Stomach (tissue), 9 donors: Measurements from ENCODE around the gene ECHDC3. TPM values are rescaled to one million over a fixed set of nuclear protein-coding genes. Genes with fewer than 3 reads are reported as not detected.

ENCODE experiments used
- DNase-seq, 2 donors: peaks; one replicate each; pipeline versions ENCODE4 v3.0.0 to v3.0.0-alpha.2; 2013 to 2019
- H3K27ac ChIP-seq, 5 donors: fragments of 200-600 bp in 4 of 5; sonication (generic) in 4 of 5; one replicate each; pipeline ENCODE4 v1.5.1; 2013 to 2019; ENCODE audit warnings: mild to moderate bottlenecking in 1 of 5, moderate library complexity in 1 of 5
- H3K27me3 ChIP-seq, 3 donors: fragments of 200-600 bp; sonication (generic); one replicate each; pipeline ENCODE4 v1.5.1; 2017 to 2019; ENCODE audit warnings: mixed run types in 1 of 3
- H3K36me3 ChIP-seq, 4 donors: fragments of 200-600 bp; sonication (generic); 1 replicate in 3 of 4; 2 replicates in 1 of 4; pipeline ENCODE4 v1.5.1; 2016 to 2019
- H3K4me1 ChIP-seq, 4 donors: fragments of 200-600 bp; sonication (generic); one replicate each; pipeline ENCODE4 v1.5.1; 2016 to 2019
- H3K4me3 ChIP-seq, 4 donors: fragments of 200-600 bp; sonication (generic) in 3 of 4; one replicate each; pipeline ENCODE4 v1.5.1; 2016 to 2019; ENCODE audit warnings: mild to moderate bottlenecking in 1 of 4
- H3K9me3 ChIP-seq, 4 donors: fragments of 200-600 bp; sonication (generic); one replicate each; pipeline ENCODE4 v1.5.1; 2016 to 2019
- CTCF ChIP-seq, 7 experiments: fragments of 450-650 bp in 4 of 7; fragments of 200-600 bp in 3 of 7; sonication (generic) in 3 of 7; IDR thresholded peaks; one replicate each; pipeline ENCODE4 v1.5.1; 2016 to 2019; ENCODE audit warnings: antibody characterized with exemption in 7 of 7, control low read depth in 2 of 7, mild to moderate bottlenecking in 1 of 7
- EP300 ChIP-seq: sonication (generic); formaldehyde crosslinking; IDR thresholded peaks from one replicate; pipeline ENCODE4 v1.6.1; 2017; ENCODE audit warnings: antibody characterized with exemption
- POLR2A ChIP-seq, 4 donors: fragments of 450-650 bp; IDR thresholded peaks; one replicate each; pipeline ENCODE4 v1.6.1; 2016; ENCODE audit warnings: antibody characterized with exemption in 4 of 4, control low read depth in 2 of 4, mild to moderate bottlenecking in 1 of 4, moderate library complexity in 1 of 4
- POLR2AphosphoS5 ChIP-seq, 3 donors: sonication (generic); formaldehyde crosslinking; IDR thresholded peaks; one replicate each; pipeline ENCODE4 v1.6.1; 2016; ENCODE audit warnings: antibody characterized with exemption in 3 of 3
- WGBS, 5 donors: extraction: QIAGEN DNeasy Blood & Tissue Kit in 3 of 5; methylation state at CpG; one replicate each; pipeline versions ENCODE4 v1.1.5 to v1.1.7; 2013 to 2018; 5-methylcytosine and 5-hydroxymethylcytosine counted together
- intact Hi-C: fragments of 100-400 bp; cut with DNase I; formaldehyde crosslinking; loops from one replicate; pipeline ENCODE4 v1.15.1; 2023; ENCODE audit warnings: low total_unique reads
- polyA plus RNA-seq, 3 donors: library from polyadenylated mRNA; stranded (reverse); fragments of 200-250 nt; gene quantifications; one replicate each; pipeline ENCODE4 v1.2.3, GENCODE V29; 2013
- total RNA-seq, 5 donors: library from RNA; depleted of rRNA; stranded (reverse); fragments of >200 nt; gene quantifications; one replicate each; pipeline versions ENCODE4 v1.1.0 to v1.2.3, GENCODE V29; 2014 to 2016
- donor health status: healthy with polysubstance abuse.
- donor health status: Bipolar disorder and iron deficiency.
- donor health status: healthy.

ECHDC3 gene
- total and polyA plus RNA-seq, 8 donors, result 0.58 to 70.6 (median 30.7) TPM

- Histone ChIP-seq H3K27ac (peak overlapping the region; percentile 23 to 82 (median 68)), H3K9me3 (no peaks in the 10 kb centered on the region), H3K36me3 (no peaks in the 10 kb centered on the region), H3K27me3 (peaks cover 0 to 4% (median 4%) of the 10 kb centered on the region in 3 donors), H3K4me1 (peaks cover 0 to 22% (median 8%) of the 10 kb centered on the region in 4 donors), H3K4me3 (no peak overlapping the region)
- TF ChIP-seq POLR2A (IDR thresholded peaks at IDR 0.05) (no peak), EP300 (no peak), POLR2AphosphoS5 (IDR thresholded peaks at IDR 0.05) (no peak), CTCF (IDR thresholded peaks at IDR 0.05) (no peak)
- intact Hi-C loops, result no loop called here
- 94 to 98% (median 96%) methylated on average over 4 of the region's 4 CpGs for WGBS, 5 donors
- no peak for DNase-seq
Observed at GRCh38 chr10:11716686-11717085, 25.5 kb upstream of the ECHDC3 start.

GRCh38 chr10:11719496-11720259 is 22.5 kb upstream of the ECHDC3 start:
- no peak for DNase-seq
- Histone ChIP-seq H3K27ac (no peak overlapping the region), H3K4me1 (peaks cover 0 to 10% (median 7%) of the 10 kb centered on the region in 4 donors), H3K9me3 (no peaks in the 10 kb centered on the region), H3K27me3 (no peaks in the 10 kb centered on the region), H3K36me3 (no peaks in the 10 kb centered on the region), H3K4me3 (no peak overlapping the region)
- intact Hi-C loops, result loop anchor here (5.0 kb wide), 1 partner anchor 202 kb away; no protein-coding TSS in a partner anchor
- TF ChIP-seq POLR2AphosphoS5 (IDR thresholded peaks at IDR 0.05), result no peak
- no peak for TF ChIP-seq POLR2A (IDR thresholded peaks at IDR 0.05)
- no peak for TF ChIP-seq EP300
- no peak for TF ChIP-seq CTCF (IDR thresholded peaks at IDR 0.05)
- WGBS, 5 donors, result 78 to 89% (median 86%) methylated on average over 13 of the region's 13 CpGs

- Histone ChIP-seq H3K4me3 (no peak overlapping the region), H3K27me3 (no peaks in the 10 kb centered on the region), H3K4me1 (peaks cover 4 to 12% (median 8%) of the 10 kb centered on the region in 4 donors), H3K9me3 (no peaks in the 10 kb centered on the region), H3K27ac (no peak overlapping the region), H3K36me3 (no peaks in the 10 kb centered on the region)
- 90 to 96% (median 92%) methylated on average over 11 of the region's 11 CpGs for WGBS, 5 donors
- TF ChIP-seq EP300, result no peak
- TF ChIP-seq CTCF (IDR thresholded peaks at IDR 0.05), result no peak
- no peak for TF ChIP-seq POLR2AphosphoS5 (IDR thresholded peaks at IDR 0.05)
- TF ChIP-seq POLR2A (IDR thresholded peaks at IDR 0.05), result no peak
- intact Hi-C loops, result loop anchor here (5.0 kb wide), 1 partner anchor 203 kb away; no protein-coding TSS in a partner anchor
- DNase-seq, result no peak
Observed at GRCh38 chr10:11720260-11720741, 21.9 kb upstream of the ECHDC3 start.

- TF ChIP-seq EP300 (no peak), CTCF (IDR thresholded peaks at IDR 0.05) (no peak), POLR2AphosphoS5 (IDR thresholded peaks at IDR 0.05) (no peak), POLR2A (IDR thresholded peaks at IDR 0.05) (no peak)
- no peaks in the 10 kb centered on the region for H3K27me3 ChIP-seq
- no peak for DNase-seq
- no peak overlapping the region for H3K4me3 ChIP-seq
- H3K27ac ChIP-seq, result no peak overlapping the region
- 86 to 96% (median 91%) methylated on average over 3 of the region's 3 CpGs for WGBS, 5 donors
- H3K4me1 ChIP-seq, result peaks cover 0 to 12% (median 3%) of the 10 kb centered on the region in 4 donors
- no peaks in the 10 kb centered on the region for H3K36me3 ChIP-seq
- intact Hi-C loops, result loop anchor here (5.0 kb wide), 1 partner anchor 205 kb away; no protein-coding TSS in a partner anchor
- no peaks in the 10 kb centered on the region for H3K9me3 ChIP-seq
Observed at GRCh38 chr10:11721806-11722205, 20.4 kb upstream of the ECHDC3 start.
